OCI-LY3 (cell line): Measurements from ENCODE around the gene SPATA22.

ENCODE experiments used
- EZH2phosphoT487 ChIP-seq: fragments of 200-600 bp; shearing (Covaris generic); IDR thresholded peaks from 2 replicates; pipeline ENCODE4 v1.6.1; 2018; ENCODE audit warnings: antibody characterized with exemption, mixed run types, low read depth
- TF ChIP-seq, protein P1 (sequence below): fragments of 200-600, 300-600 bp; sonication (generic); IDR thresholded peaks from 2 replicates; pipeline ENCODE4 v1.5.1; 2014; ENCODE audit warnings: antibody characterized with exemption, low read length, low read depth

DNA sequence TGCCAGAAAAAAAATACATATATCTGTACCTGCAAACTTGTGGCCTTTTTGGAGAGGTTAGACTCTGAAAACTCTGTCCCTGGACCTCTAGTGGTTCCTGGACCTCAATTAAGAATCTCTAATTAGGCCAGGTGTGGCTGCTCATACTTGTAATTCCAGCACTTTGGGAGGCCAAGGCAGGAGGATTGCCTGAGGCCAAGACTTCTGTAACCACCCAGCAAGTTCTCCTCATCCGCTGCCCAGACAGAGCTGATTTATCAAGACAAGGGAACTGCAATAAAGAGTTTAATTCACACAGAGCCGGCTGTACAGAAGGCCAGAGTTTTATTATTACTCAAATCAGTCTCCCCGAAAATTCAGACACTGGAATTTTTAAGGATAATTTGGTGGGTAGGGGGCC lies 8.4 kb upstream of the SPATA22 start:
- TF ChIP-seq, protein P1, sequence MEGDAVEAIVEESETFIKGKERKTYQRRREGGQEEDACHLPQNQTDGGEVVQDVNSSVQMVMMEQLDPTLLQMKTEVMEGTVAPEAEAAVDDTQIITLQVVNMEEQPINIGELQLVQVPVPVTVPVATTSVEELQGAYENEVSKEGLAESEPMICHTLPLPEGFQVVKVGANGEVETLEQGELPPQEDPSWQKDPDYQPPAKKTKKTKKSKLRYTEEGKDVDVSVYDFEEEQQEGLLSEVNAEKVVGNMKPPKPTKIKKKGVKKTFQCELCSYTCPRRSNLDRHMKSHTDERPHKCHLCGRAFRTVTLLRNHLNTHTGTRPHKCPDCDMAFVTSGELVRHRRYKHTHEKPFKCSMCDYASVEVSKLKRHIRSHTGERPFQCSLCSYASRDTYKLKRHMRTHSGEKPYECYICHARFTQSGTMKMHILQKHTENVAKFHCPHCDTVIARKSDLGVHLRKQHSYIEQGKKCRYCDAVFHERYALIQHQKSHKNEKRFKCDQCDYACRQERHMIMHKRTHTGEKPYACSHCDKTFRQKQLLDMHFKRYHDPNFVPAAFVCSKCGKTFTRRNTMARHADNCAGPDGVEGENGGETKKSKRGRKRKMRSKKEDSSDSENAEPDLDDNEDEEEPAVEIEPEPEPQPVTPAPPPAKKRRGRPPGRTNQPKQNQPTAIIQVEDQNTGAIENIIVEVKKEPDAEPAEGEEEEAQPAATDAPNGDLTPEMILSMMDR: no peak
- TF ChIP-seq EZH2phosphoT487: no peak
